Measurements from ENCODE around the gene OR10AD1. TPM values are rescaled to one million over a fixed set of nuclear protein-coding genes. Genes with fewer than 3 reads are reported as not detected.

OR10AD1 gene
- polyA plus RNA-seq, 2 donors, result not detected

Other genes with a start within 250 kb of the OR10AD1 start
- gene TMEM106C, start 239.7 kb downstream of the OR10AD1 start, polyA plus RNA-seq, result 10 to 100 TPM; 22.0 to 51.1 TPM
- under 1 TPM in 1 of 2 donors, not detected in 1; 0.01 TPM for gene COL2A1, start 198.8 kb downstream of the OR10AD1 start, polyA plus RNA-seq
- gene SENP1, start 97.2 kb downstream of the OR10AD1 start, polyA plus RNA-seq, result 1 to 10 TPM; 2.7 to 3.9 TPM
- gene PFKM, start 83.9 kb downstream of the OR10AD1 start, polyA plus RNA-seq, result 10 to 100 TPM; 15.4 to 21.6 TPM
- 10 to 100 TPM in 1 of 2 donors, 1 to 10 TPM in 1; 9.9 to 16.4 TPM for gene ASB8, start 45.8 kb downstream of the OR10AD1 start, polyA plus RNA-seq
- gene CCDC184, start 19.6 kb downstream of the OR10AD1 start, polyA plus RNA-seq, result under 1 TPM; 0.28 to 0.80 TPM
- 1 to 10 TPM; 3.0 to 3.4 TPM for gene ZNF641, start 147.6 kb upstream of the OR10AD1 start, polyA plus RNA-seq

All from esophagus (tissue), 2 donors.